22Rv1 (cell line): ENCODE measurements around the gene DIP2C.

Experiments used
- ZFX ChIP-seq: fragments of 450-650 bp; IDR thresholded peaks from 2 replicates; pipeline ENCODE4 v1.6.1; 2017; ENCODE audit warnings: antibody characterized with exemption, borderline replicate concordance
- TF ChIP-seq, protein P1 (sequence below): fragments of 450-650 bp; IDR thresholded peaks from 2 replicates; pipeline ENCODE4 v1.5.1; 2017; ENCODE audit warnings: mild to moderate bottlenecking

DNA sequence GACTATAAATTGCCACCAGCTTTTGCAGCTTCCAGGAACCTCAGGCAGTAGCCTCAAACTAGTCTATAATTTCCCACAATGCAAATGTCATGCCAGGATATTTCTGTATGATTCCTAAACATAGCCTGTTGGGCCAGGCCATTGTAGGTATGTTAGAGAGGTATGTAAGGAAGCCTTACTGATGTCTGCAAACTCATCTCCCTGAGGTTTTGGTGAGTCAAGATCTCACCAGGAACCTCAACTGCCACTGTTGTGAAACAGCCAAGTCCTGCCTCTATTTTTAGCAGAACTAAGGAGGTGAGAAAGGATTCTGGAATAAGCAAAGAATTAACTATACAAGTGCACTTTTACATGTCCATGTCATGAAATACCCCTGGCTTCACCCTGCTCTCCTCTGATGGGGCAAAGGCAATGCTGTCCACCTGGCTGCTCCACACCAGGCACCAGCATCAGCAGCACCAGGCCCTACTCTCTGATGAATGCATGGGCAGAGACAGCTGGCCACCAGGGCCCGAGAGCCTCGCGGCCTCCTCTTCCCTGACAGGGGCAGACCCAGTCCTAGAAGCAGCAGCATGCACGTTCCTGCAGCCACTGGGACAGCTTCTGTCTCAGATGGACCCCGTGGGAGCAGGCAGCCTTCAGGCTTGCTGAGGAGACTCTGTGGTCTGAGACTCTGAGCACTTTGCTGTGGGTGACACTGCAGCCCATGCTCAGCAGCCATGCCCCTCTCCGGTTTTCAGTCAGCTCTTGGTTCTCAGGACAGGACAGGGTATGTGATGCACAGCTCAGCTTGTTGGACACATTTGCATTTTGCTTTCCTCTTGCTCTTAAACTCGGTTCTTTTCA lies 407.0 kb downstream of the DIP2C start:
- TF ChIP-seq, protein P1, sequence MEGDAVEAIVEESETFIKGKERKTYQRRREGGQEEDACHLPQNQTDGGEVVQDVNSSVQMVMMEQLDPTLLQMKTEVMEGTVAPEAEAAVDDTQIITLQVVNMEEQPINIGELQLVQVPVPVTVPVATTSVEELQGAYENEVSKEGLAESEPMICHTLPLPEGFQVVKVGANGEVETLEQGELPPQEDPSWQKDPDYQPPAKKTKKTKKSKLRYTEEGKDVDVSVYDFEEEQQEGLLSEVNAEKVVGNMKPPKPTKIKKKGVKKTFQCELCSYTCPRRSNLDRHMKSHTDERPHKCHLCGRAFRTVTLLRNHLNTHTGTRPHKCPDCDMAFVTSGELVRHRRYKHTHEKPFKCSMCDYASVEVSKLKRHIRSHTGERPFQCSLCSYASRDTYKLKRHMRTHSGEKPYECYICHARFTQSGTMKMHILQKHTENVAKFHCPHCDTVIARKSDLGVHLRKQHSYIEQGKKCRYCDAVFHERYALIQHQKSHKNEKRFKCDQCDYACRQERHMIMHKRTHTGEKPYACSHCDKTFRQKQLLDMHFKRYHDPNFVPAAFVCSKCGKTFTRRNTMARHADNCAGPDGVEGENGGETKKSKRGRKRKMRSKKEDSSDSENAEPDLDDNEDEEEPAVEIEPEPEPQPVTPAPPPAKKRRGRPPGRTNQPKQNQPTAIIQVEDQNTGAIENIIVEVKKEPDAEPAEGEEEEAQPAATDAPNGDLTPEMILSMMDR: no peak
- no peak for TF ChIP-seq ZFX
